Panc1 (cell line): ENCODE measurements around the gene KLHL42. TPM values are rescaled to one million over a fixed set of nuclear protein-coding genes. Genes with fewer than 3 reads are reported as not detected.

ENCODE experiments used
- ATAC-seq: fragments of 200-7000 bp; cut with Tn5 transposase; 2 replicates; pipeline ENCODE4 v1.9.1; 2020; ENCODE audit warnings: mild to moderate bottlenecking, moderate library complexity
- BruUV-seq: library from RNA; stranded (reverse); fragments of 400-500 nt; replicated peaks from 2 replicates; lab custom pipeline; 2021; lab: Mats Ljungman, UMichigan
- CTCF ChIA-PET: fragments of 300-600 bp; sonication (Branson Sonifier 250); formaldehyde crosslinking; loops from one replicate; lab custom pipeline; 2022; ENCODE audit warnings: antibody characterized with exemption; lab: Charles Lee
- POLR2A ChIA-PET: fragments of 300-600 bp; sonication (Branson Sonifier 250); formaldehyde crosslinking; loops from one replicate; lab custom pipeline; 2022; ENCODE audit warnings: antibody characterized with exemption; lab: Charles Lee
- DNase-seq: peaks from one replicate; pipeline ENCODE4 v3.0.0-alpha.2; 2010; ENCODE audit warnings: low read depth, low spot score
- H3K27ac ChIP-seq: 2 replicates; pipeline ENCODE4 v1.5.1; 2011; ENCODE audit warnings: mild to moderate bottlenecking, low read length, inconsistent platforms
- H3K27me3 ChIP-seq: fragments of 200-500 bp; sonication (Bioruptor generic); 2 replicates; pipeline ENCODE4 v1.6.0; 2014; ENCODE audit warnings: low read length, inconsistent platforms; ENCODE audit not compliant: control insufficient read depth, insufficient read depth
- H3K36me3 ChIP-seq: fragments of 200-500 bp; sonication (Bioruptor generic); 2 replicates; pipeline ENCODE4 v1.5.1; 2014; ENCODE audit warnings: inconsistent platforms, mild to moderate bottlenecking, low read length, moderate library complexity; ENCODE audit not compliant: control insufficient read depth, insufficient read depth
- H3K4me1 ChIP-seq: 2 replicates; pipeline ENCODE4 v1.5.1; 2011; ENCODE audit warnings: inconsistent platforms, mild to moderate bottlenecking, low read length, moderate library complexity; ENCODE audit not compliant: control insufficient read depth, insufficient read depth
- H3K4me3 ChIP-seq, 2 experiments: 2 replicates each; pipeline ENCODE4 v1.5.1; 2011 to 2012; ENCODE audit warnings: low read depth in 2 of 2, low read length in 2 of 2, mild to moderate bottlenecking in 2 of 2, inconsistent platforms in 1 of 2, moderate library complexity in 1 of 2
- H3K9me3 ChIP-seq: fragments of 200-500 bp; sonication (Bioruptor generic); 2 replicates; pipeline ENCODE4 v1.5.1; 2014; ENCODE audit warnings: low read depth, mild to moderate bottlenecking, inconsistent platforms, low read length, moderate library complexity; ENCODE audit not compliant: control insufficient read depth, insufficient read depth
- CTCF ChIP-seq: fragments of 450-650 bp; IDR thresholded peaks from 2 replicates; pipeline ENCODE4 v1.5.1; 2017; ENCODE audit warnings: mild to moderate bottlenecking
- POLR2AphosphoS5 ChIP-seq: IDR thresholded peaks from 2 replicates; pipeline ENCODE4 v1.6.1; 2012; ENCODE audit warnings: mild to moderate bottlenecking, low read depth, low read length, moderate library complexity
- REST ChIP-seq, 2 experiments: IDR thresholded peaks; 2 replicates each; pipeline ENCODE4 v1.6.1; 2011 to 2012; ENCODE audit warnings: low read depth in 2 of 2, control low read depth in 1 of 2, low read length in 1 of 2, mild to moderate bottlenecking in 1 of 2, moderate library complexity in 1 of 2; ENCODE audit not compliant: insufficient read depth in 1 of 2
- SIN3A ChIP-seq: IDR thresholded peaks from 2 replicates; pipeline ENCODE4 v1.6.1; 2012; ENCODE audit warnings: low read depth, mild to moderate bottlenecking, low read length, moderate library complexity, borderline replicate concordance; ENCODE audit not compliant: insufficient read depth
- TCF7L2 ChIP-seq: IDR thresholded peaks from 2 replicates; pipeline ENCODE4 v1.6.1; 2011; ENCODE audit warnings: mild to moderate bottlenecking, low read depth, low read length, inconsistent platforms
- in situ Hi-C: cut with HindIII; loops from 2 replicates; pipeline ENCODE4 v1.10.0; 2016; ENCODE audit warnings: low sequenced_read_pairs, low pct_unique_long_range_greater_than_20kb
- intact Hi-C: fragments of 100-400 bp; cut with micrococcal nuclease; formaldehyde crosslinking; loops from one replicate; pipeline ENCODE4 v1.10.0; 2022; ENCODE audit not compliant: unreplicated experiment
- total RNA-seq: library from RNA; stranded (reverse); gene quantifications from one replicate; pipeline ENCODE4 v1.2.1, GENCODE V29; 2021; ENCODE audit not compliant: unreplicated experiment

Gene KLHL42
- total RNA-seq, 1 experiment from 2014 or later: 35.2 TPM

- DNase-seq (no peak), ATAC-seq (no peak; the same call in 1 of the 2 replicates)
- in situ Hi-C loops (no loop called here), intact Hi-C loops (no loop called here)
- Histone ChIP-seq H3K27me3 (no peaks in the 10 kb centered on the region), H3K27ac (no peak overlapping the region), H3K4me3 (no peak overlapping the region), H3K9me3 (no peaks in the 10 kb centered on the region), H3K4me1 (no peaks in the 10 kb centered on the region), H3K36me3 (peaks cover 14% of the 10 kb centered on the region)
- BruUV-seq: no TSS peak
- POLR2A ChIA-PET: no interaction called here
- TF ChIP-seq POLR2AphosphoS5: no peak
- no peak for TF ChIP-seq REST (IDR thresholded peaks at IDR 0.05; ENCODE audit: insufficient read depth in 1 of 2, low read depth in 2 of 2, low read length in 1 of 2)
- no peak for TF ChIP-seq CTCF
- TF ChIP-seq TCF7L2: no peak
- TF ChIP-seq SIN3A: no peak
- CTCF ChIA-PET: no interaction called here
Observed at GRCh38 chr12:27756670-27757195, 23.3 kb upstream of the KLHL42 start.

- Histone ChIP-seq H3K4me3 (no peak overlapping the region), H3K27ac (no peak overlapping the region), H3K9me3 (no peaks in the 10 kb centered on the region), H3K27me3 (no peaks in the 10 kb centered on the region), H3K36me3 (no peaks in the 10 kb centered on the region), H3K4me1 (no peaks in the 10 kb centered on the region)
- POLR2A ChIA-PET: no interaction called here
- DNase-seq (no peak), ATAC-seq (no peak)
- intact Hi-C loops: no loop called here
- in situ Hi-C loops: no loop called here
- no peak for TF ChIP-seq POLR2AphosphoS5
- no peak for TF ChIP-seq SIN3A
- TF ChIP-seq TCF7L2: no peak
- CTCF ChIA-PET: no interaction called here
- no TSS peak for BruUV-seq
Observed at GRCh38 chr12:27762757-27763156, 17.3 kb upstream of the KLHL42 start.

GRCh38 chr12:27766587-27766986 lies 13.4 kb upstream of the KLHL42 start:
- BruUV-seq: no TSS peak
- H3K9me3 ChIP-seq: no peaks in the 10 kb centered on the region
- CTCF ChIA-PET: no interaction called here

More at GRCh38 chr12:27766587-27766986, 13.4 kb upstream of the KLHL42 start:
- Histone ChIP-seq H3K27me3 (no peaks in the 10 kb centered on the region), H3K27ac (no peak overlapping the region), H3K36me3 (no peaks in the 10 kb centered on the region), H3K4me1 (no peaks in the 10 kb centered on the region), H3K4me3 (no peak overlapping the region)
- in situ Hi-C loops (no loop called here), intact Hi-C loops (no loop called here)
- no peak for DNase-seq
- ATAC-seq: no peak
- POLR2A ChIA-PET: no interaction called here
- no peak for TF ChIP-seq SIN3A
- TF ChIP-seq REST (IDR thresholded peaks at IDR 0.05; ENCODE audit: insufficient read depth in 1 of 2, low read depth in 2 of 2, low read length in 1 of 2): no peak
